Kidney tubule cell (primary cell): Measurements from ENCODE around the gene COQ4.

Experiments used
- DNase-seq: peaks from one replicate; pipeline ENCODE4 v3.0.0-alpha.2; 2018; ENCODE audit warnings: low spot score

The COQ4 gene

GRCh38 chr9:128372784-128373183, 50.1 kb downstream of the COQ4 start:
- DNase-seq = peak; percentile 41

DNA sequence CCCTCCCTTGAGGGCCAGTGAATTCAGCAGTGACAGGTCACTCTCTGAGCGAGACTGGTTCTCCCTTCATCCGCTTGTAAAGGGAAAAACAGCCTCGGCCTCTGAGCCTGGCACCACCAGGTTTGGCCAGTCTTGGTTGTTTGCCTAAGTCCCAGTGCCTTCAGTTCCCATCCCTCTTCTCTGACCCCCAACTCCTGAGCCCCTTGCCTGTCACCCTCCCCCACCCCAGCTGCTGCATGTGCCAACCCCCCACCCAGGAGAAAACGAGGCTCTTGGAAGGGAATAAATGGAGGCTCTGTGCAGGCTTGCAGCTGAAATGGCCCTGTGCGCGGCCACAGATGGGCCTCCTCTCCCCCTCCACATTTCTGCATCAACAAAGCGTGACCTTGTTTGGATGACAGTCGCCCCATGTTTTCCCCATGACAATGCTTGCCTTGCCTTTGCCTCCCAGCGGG, 51.6 kb downstream of the COQ4 start:
- no peak for DNase-seq

GRCh38 chr9:128375865-128376264, 53.2 kb downstream of the COQ4 start:
- DNase-seq = no peak

DNA sequence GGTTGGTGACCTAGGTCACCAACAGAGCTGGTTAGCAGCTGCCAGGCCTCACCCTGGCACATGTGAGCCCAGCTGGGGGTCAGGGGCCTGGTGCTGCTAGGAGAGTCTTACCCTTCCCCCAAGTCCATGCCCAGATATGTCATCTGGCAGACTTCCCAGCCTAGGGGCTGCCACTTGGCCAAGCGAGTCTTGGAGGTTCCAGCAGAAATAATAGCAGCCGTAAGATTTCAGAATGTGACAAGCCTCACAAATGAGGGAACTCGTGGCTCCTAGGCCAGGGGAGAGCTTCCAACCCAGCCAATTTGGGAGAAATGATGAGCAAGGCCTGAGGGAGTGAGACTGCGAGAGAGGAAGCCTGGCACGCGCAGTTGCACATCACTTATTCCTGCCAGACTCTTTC, 59.6 kb downstream of the COQ4 start:
- DNase-seq = no peak

GRCh38 chr9:128383007-128383753, 60.5 kb downstream of the COQ4 start:
- DNase-seq = no peak
